Spleen (tissue), 7 donors: ENCODE results near the gene RAI2.

Experiments
- POLR2A ChIP-seq, 3 donors: fragments of 450-650 bp; IDR thresholded peaks; one replicate each; pipeline ENCODE4 v1.5.1; 2017; ENCODE audit warnings: antibody characterized with exemption in 3 of 3, mild to moderate bottlenecking in 1 of 3
- TF ChIP-seq, protein P1 (sequence below), 11 experiments: fragments of 200-600 bp in 7 of 11; fragments of 450-650 bp in 4 of 11; sonication (generic) in 4 of 11; IDR thresholded peaks in 8 of 11; conservative IDR thresholded peaks in 3 of 11; 1 replicate in 7 of 11; 2 replicates in 4 of 11; pipeline versions ENCODE4 v1.4.0 to v1.8.0; 2016 to 2021; ENCODE audit warnings: antibody characterized with exemption in 11 of 11, inconsistent platforms in 4 of 11, mild to moderate bottlenecking in 1 of 11
- donor health status: DM: no; HTN: no; CAD: no; lungs with moderate emphysema.
- donor health status: DM: no; HTN: no; CAD: no.
- donor health status: DM: no; HTN: no; CAD: no.

DNA sequence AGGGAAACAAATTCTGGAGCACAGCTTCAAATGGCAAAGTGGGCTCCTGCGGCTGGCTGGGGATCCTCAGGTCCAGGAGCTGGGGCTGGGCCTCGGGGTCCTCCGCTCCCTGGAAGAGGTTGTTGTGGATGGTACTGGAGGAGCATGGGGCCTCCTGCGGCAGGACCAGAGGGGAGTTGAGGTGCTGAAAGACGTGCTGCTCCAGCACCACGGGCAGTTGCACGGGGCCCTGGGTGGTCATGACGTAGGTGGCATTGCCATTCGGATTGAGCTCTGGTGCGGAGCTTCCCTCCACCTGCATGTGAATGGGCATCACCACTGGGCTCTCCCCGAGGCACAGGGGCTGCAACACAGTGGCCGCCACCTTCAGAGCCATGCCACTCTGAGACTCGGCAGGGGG, 59.7 kb downstream of the RAI2 start:
- no peak for TF ChIP-seq POLR2A (IDR thresholded peaks at IDR 0.05)
- TF ChIP-seq, protein P1, sequence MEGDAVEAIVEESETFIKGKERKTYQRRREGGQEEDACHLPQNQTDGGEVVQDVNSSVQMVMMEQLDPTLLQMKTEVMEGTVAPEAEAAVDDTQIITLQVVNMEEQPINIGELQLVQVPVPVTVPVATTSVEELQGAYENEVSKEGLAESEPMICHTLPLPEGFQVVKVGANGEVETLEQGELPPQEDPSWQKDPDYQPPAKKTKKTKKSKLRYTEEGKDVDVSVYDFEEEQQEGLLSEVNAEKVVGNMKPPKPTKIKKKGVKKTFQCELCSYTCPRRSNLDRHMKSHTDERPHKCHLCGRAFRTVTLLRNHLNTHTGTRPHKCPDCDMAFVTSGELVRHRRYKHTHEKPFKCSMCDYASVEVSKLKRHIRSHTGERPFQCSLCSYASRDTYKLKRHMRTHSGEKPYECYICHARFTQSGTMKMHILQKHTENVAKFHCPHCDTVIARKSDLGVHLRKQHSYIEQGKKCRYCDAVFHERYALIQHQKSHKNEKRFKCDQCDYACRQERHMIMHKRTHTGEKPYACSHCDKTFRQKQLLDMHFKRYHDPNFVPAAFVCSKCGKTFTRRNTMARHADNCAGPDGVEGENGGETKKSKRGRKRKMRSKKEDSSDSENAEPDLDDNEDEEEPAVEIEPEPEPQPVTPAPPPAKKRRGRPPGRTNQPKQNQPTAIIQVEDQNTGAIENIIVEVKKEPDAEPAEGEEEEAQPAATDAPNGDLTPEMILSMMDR (IDR thresholded peaks at IDR 0.05 in 8 of 11, conservative IDR thresholded peaks at IDR 0.05 in 3 of 11) = no peak
